HEK293 (cell line): ENCODE data around the gene PLK5.

Experiments
- CTCF ChIA-PET: fragments of 350-600 bp; formaldehyde crosslinking; extraction: SDS; loops from one replicate; lab custom pipeline; 2021; ENCODE audit warnings: antibody characterized with exemption; lab: Yijun Ruan, JAX
- POLR2A ChIA-PET: fragments of 300-600 bp; formaldehyde crosslinking; extraction: SDS; loops from one replicate; lab custom pipeline; 2020; ENCODE audit warnings: antibody characterized with exemption, inconsistent platforms; lab: Yijun Ruan, JAX
- H3K27ac ChIP-seq: fragments of 200-500 bp; sonication (Bioruptor generic); 2 replicates; pipeline ENCODE4 v1.5.1; 2014; ENCODE audit warnings: low read depth, low read length, control low read depth, inconsistent platforms; ENCODE audit errors: extremely low read depth
- H3K36me3 ChIP-seq, 2 experiments: fragments of 200-500 bp in 1 of 2; sonication (Bioruptor generic) in 1 of 2; 1 replicate in 1 of 2; 2 replicates in 1 of 2; pipeline ENCODE4 v1.5.1; 2014 to 2017; ENCODE audit warnings: inconsistent platforms in 2 of 2, low read length in 2 of 2; ENCODE audit not compliant: control insufficient read depth in 2 of 2, insufficient read depth in 1 of 2
- H3K4me1 ChIP-seq: fragments of 200-500 bp; sonication (Bioruptor generic); 2 replicates; pipeline ENCODE4 v1.5.1; 2014; ENCODE audit warnings: mild to moderate bottlenecking, low read length, inconsistent platforms; ENCODE audit not compliant: control insufficient read depth, insufficient read depth
- H3K4me3 ChIP-seq: 2 replicates; pipeline ENCODE4 v1.5.1; 2011; ENCODE audit warnings: low read depth, mild to moderate bottlenecking, control low read depth, low read length, moderate library complexity
- H3K9me3 ChIP-seq: fragments of 200-500 bp; sonication (Bioruptor generic); 2 replicates; pipeline ENCODE4 v1.5.1; 2014; ENCODE audit warnings: low read depth, low read length, inconsistent platforms; ENCODE audit not compliant: control insufficient read depth, insufficient read depth
- OVOL3 ChIP-seq: fragments of 450-650 bp; formaldehyde crosslinking; IDR thresholded peaks from 2 replicates; pipeline ENCODE4 v1.5.1; 2016; ENCODE audit warnings: missing biosample characterization, missing genetic modification characterization
- PRDM6 ChIP-seq: fragments of 450-650 bp; formaldehyde crosslinking; IDR thresholded peaks from 2 replicates; pipeline ENCODE4 v1.5.1; 2017; ENCODE audit warnings: missing biosample characterization, missing genetic modification characterization
- YY2 ChIP-seq: fragments of 450-650 bp; formaldehyde crosslinking; IDR thresholded peaks from 2 replicates; pipeline ENCODE4 v1.5.1; 2016; ENCODE audit warnings: missing biosample characterization, missing genetic modification characterization
- ZNF114 ChIP-seq: fragments of 450-650 bp; formaldehyde crosslinking; IDR thresholded peaks from 2 replicates; pipeline ENCODE4 v1.5.0; 2017; ENCODE audit warnings: missing biosample characterization, missing genetic modification characterization
- ZNF140 ChIP-seq: fragments of 450-650 bp; formaldehyde crosslinking; IDR thresholded peaks from 2 replicates; pipeline ENCODE4 v1.5.1; 2016; ENCODE audit warnings: missing biosample characterization, missing genetic modification characterization
- ZNF148 ChIP-seq: fragments of 450-650 bp; formaldehyde crosslinking; IDR thresholded peaks from 2 replicates; pipeline ENCODE4 v1.5.0; 2017; ENCODE audit warnings: missing biosample characterization, missing genetic modification characterization, borderline replicate concordance
- ZNF184 ChIP-seq: fragments of 450-650 bp; IDR thresholded peaks from 2 replicates; pipeline ENCODE4 v1.5.1; 2018; ENCODE audit warnings: missing biosample characterization, mild to moderate bottlenecking, missing genetic modification characterization
- ZNF2 ChIP-seq: fragments of 450-650 bp; formaldehyde crosslinking; IDR thresholded peaks from 2 replicates; pipeline ENCODE4 v1.5.1; 2016; ENCODE audit warnings: missing biosample characterization, missing genetic modification characterization
- ZNF24 ChIP-seq: fragments of 450-650 bp; formaldehyde crosslinking; IDR thresholded peaks from 2 replicates; pipeline ENCODE4 v1.5.1; 2016; ENCODE audit warnings: missing biosample characterization, missing genetic modification characterization
- ZNF280C ChIP-seq: fragments of 450-650 bp; formaldehyde crosslinking; IDR thresholded peaks from 2 replicates; pipeline ENCODE4 v1.5.1; 2016; ENCODE audit warnings: missing biosample characterization, missing genetic modification characterization
- ZNF335 ChIP-seq: fragments of 450-650 bp; formaldehyde crosslinking; conservative IDR thresholded peaks from 2 replicates; pipeline ENCODE4 v1.5.1; 2016; ENCODE audit warnings: missing biosample characterization, missing genetic modification characterization
- ZNF449 ChIP-seq: fragments of 450-650 bp; formaldehyde crosslinking; IDR thresholded peaks from 2 replicates; pipeline ENCODE4 v1.5.1; 2017; ENCODE audit warnings: missing biosample characterization, mild to moderate bottlenecking, missing genetic modification characterization, moderate library complexity
- ZNF501 ChIP-seq: fragments of 450-650 bp; formaldehyde crosslinking; IDR thresholded peaks from 2 replicates; pipeline ENCODE4 v1.5.1; 2016; ENCODE audit warnings: missing biosample characterization, missing genetic modification characterization
- ZNF621 ChIP-seq: fragments of 450-650 bp; formaldehyde crosslinking; IDR thresholded peaks from 2 replicates; pipeline ENCODE4 v1.5.1; 2017; ENCODE audit warnings: missing biosample characterization, missing genetic modification characterization
- ZNF624 ChIP-seq: fragments of 450-650 bp; formaldehyde crosslinking; IDR thresholded peaks from 2 replicates; pipeline ENCODE4 v1.5.1; 2017; ENCODE audit warnings: missing biosample characterization, missing genetic modification characterization
- ZNF629 ChIP-seq: fragments of 450-650 bp; formaldehyde crosslinking; IDR thresholded peaks from 2 replicates; pipeline ENCODE4 v1.5.1; 2017; ENCODE audit warnings: missing biosample characterization, missing genetic modification characterization
- ZNF704 ChIP-seq: fragments of 450-650 bp; formaldehyde crosslinking; IDR thresholded peaks from 2 replicates; pipeline ENCODE4 v1.5.1; 2016; ENCODE audit warnings: missing biosample characterization, missing genetic modification characterization
- ZNF785 ChIP-seq: fragments of 450-650 bp; formaldehyde crosslinking; IDR thresholded peaks from 2 replicates; pipeline ENCODE4 v1.5.1; 2016; ENCODE audit warnings: missing biosample characterization, missing genetic modification characterization

The PLK5 gene

GRCh38 chr19:1571358-1571757 lies 47.5 kb downstream of the PLK5 start:
- POLR2A ChIA-PET: interaction anchor here (1.3 kb wide), 1 partner anchor 16 kb away, joined by 3 read pairs; no protein-coding TSS in a partner anchor

GRCh38 chr19:1572795-1573194 lies 48.9 kb downstream of the PLK5 start:
- ChIA-PET POLR2A (interaction anchor here (0.6 to 1.3 kb wide), 3 partner anchors 11 to 14 kb away, joined by 3 read pairs; no protein-coding TSS in a partner anchor), CTCF (interaction anchor here (0.6 to 1.5 kb wide), 2 partner anchors 26 to 31 kb away, joined by 3 to 9 read pairs; no protein-coding TSS in a partner anchor)
- no peak overlapping the region for H3K4me3 ChIP-seq
- peaks cover 0 to 14% of the 10 kb centered on the region in 2 experiments; a peak in 1 of 3 replicates for H3K36me3 ChIP-seq
- no peaks in the 10 kb centered on the region for H3K9me3 ChIP-seq
- no peaks in the 10 kb centered on the region for H3K4me1 ChIP-seq
- H3K27ac ChIP-seq: no peak overlapping the region
- TF ChIP-seq ZNF449 (tag by site-specific recombination) (peak; percentile 64), OVOL3 (no peak)

More at GRCh38 chr19:1571358-1571757, 47.5 kb downstream of the PLK5 start:
- Histone ChIP-seq H3K27ac (no peak overlapping the region), H3K36me3 (no peaks in the 10 kb centered on the region), H3K9me3 (no peaks in the 10 kb centered on the region), H3K4me1 (no peaks in the 10 kb centered on the region), H3K4me3 (no peak overlapping the region)
- TF ChIP-seq ZNF148 (tag by site-specific recombination): no peak
- TF ChIP-seq ZNF335: no peak
- TF ChIP-seq ZNF114: no peak
- no peak for TF ChIP-seq ZNF24 (tag by site-specific recombination)
- TF ChIP-seq ZNF704 (tag by site-specific recombination): no peak
- TF ChIP-seq ZNF140 (tag by site-specific recombination): no peak
- no peak for TF ChIP-seq ZNF184 (tag by site-specific recombination)
- TF ChIP-seq ZNF280C (tag by site-specific recombination): no peak
- no peak for TF ChIP-seq ZNF785 (tag by site-specific recombination)
- TF ChIP-seq ZNF629 (tag by site-specific recombination): no peak
- TF ChIP-seq ZNF624 (tag by site-specific recombination): no peak
- no peak for TF ChIP-seq ZNF621 (tag by site-specific recombination)
- no peak for TF ChIP-seq ZNF2 (tag by site-specific recombination)
- TF ChIP-seq YY2: no peak
- no peak for TF ChIP-seq PRDM6 (tag by site-specific recombination)
- TF ChIP-seq ZNF501 (tag by site-specific recombination): no peak
- CTCF ChIA-PET: no interaction called here
